ENCODE results near the gene NFE2L2.

Gene NFE2L2

DNA sequence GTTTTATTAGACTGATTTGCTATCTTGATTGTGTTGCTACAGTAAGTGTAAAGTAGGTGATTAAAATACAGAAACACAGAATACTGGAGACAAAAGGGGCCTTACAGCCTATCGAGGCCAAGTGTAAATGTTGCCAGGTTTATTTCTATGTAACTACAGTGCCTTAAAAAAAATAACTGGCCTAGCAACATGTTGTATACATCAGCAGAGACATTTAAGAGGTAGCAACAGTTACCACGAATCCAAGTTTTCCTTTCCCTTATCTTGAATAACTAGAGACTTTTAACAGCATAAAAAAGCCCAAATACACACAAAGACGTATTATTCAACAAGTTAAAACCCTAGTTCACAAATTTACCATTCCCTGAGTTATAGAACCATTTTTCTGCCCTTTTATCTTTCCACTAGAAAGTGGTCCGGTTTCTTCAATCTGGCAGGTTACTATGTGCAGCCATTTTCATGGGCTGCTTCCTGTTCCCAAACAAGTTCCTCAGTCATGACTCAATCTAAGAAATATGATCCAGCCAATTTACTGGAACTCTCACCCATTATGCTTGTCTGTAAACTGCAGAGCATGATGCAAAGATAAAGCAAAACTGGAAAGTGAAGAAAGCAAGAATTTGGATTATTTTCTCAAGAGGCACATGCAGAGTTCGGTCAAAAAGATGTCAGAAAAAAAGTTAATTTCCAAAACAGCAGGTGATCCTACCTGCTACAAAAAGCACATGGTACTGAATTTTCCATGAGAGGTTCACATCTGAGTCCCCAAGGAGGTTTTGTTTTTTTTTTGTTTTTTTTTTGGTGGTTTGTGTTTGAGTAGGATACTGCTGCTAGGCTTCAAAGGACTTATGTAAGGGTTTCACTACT, 22.2 kb downstream of the NFE2L2 start:
- TF ChIP-seq, protein P1, sequence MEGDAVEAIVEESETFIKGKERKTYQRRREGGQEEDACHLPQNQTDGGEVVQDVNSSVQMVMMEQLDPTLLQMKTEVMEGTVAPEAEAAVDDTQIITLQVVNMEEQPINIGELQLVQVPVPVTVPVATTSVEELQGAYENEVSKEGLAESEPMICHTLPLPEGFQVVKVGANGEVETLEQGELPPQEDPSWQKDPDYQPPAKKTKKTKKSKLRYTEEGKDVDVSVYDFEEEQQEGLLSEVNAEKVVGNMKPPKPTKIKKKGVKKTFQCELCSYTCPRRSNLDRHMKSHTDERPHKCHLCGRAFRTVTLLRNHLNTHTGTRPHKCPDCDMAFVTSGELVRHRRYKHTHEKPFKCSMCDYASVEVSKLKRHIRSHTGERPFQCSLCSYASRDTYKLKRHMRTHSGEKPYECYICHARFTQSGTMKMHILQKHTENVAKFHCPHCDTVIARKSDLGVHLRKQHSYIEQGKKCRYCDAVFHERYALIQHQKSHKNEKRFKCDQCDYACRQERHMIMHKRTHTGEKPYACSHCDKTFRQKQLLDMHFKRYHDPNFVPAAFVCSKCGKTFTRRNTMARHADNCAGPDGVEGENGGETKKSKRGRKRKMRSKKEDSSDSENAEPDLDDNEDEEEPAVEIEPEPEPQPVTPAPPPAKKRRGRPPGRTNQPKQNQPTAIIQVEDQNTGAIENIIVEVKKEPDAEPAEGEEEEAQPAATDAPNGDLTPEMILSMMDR (IDR thresholded peaks at IDR 0.05; ENCODE audit: low read depth, low read length), result no peak
- DNase-seq (ENCODE audit: extremely low read depth, low read depth), result peak; percentile 90

DNA sequence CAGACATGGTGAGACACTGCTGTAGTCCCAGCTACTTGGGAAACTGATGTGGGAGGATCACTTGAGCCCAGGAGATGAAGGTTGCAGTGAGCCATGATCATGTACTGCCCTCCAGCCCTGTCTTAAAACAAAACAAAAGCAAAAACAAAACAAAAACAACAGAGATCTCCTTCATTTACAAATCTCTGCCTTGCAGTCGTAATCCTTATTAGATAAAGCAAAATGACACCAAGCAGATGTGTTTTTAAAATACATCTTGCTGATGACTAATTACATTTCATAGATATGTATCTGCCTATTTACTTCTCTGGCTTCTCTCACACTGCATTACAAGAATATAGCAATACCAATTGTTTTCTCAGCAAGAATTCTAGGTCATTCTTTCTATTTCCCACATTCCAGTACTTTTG, 22.8 kb downstream of the NFE2L2 start:
- DNase-seq (ENCODE audit: extremely low read depth, low read depth), result no peak
- TF ChIP-seq, protein P1 (IDR thresholded peaks at IDR 0.05; ENCODE audit: low read depth, low read length), result no peak

DNA sequence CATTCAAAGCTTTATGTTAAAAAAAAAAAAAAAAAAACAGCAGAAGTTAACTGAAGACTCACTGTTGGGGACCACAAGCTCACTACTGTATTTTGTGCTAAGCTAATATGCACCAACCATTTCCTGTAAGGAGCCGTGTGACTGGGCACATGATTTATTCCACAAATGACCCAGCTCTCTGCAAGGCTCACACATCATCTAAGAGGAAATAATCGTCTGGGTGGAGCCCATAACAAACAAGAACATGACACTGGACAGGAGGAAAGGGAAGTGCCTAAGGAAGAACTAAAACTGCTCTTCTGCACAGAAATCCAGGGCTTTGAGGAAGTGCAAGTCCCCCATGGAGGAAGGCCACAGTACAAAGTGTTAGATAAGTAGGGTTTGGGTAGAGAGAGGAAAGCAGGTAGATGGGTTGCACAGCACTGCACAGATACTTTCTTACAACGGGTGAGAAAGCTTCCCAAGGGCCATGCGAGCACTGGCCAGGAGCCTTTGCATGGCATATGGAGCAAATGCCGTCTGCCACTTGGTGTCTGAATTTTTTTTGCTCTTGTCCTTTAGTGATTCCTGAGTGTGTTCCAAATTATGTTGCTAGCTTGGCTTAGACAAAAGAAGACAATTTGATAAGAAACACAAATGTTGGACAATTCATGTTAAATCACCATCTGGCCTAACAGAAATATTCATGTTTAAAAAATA, 24.4 kb downstream of the NFE2L2 start:
- TF ChIP-seq, protein P1 (IDR thresholded peaks at IDR 0.05; ENCODE audit: low read depth, low read length), result no peak
- no peak for DNase-seq (ENCODE audit: extremely low read depth, low read depth)

GRCh38 chr2:177239053-177239452, 25.5 kb downstream of the NFE2L2 start:
- TF ChIP-seq, protein P1 (IDR thresholded peaks at IDR 0.05; ENCODE audit: low read depth, low read length), result no peak
- DNase-seq (ENCODE audit: extremely low read depth, low read depth), result no peak

GRCh38 chr2:177237932-177238331, 26.6 kb downstream of the NFE2L2 start:
- no peak for DNase-seq (ENCODE audit: extremely low read depth, low read depth)
- TF ChIP-seq, protein P1 (IDR thresholded peaks at IDR 0.05; ENCODE audit: low read depth, low read length), result no peak

- no peak for DNase-seq (ENCODE audit: extremely low read depth, low read depth)
Measured at GRCh38 chr2:177235855-177236437, 28.6 kb downstream of the NFE2L2 start.

More at GRCh38 chr2:177235855-177236437, 28.6 kb downstream of the NFE2L2 start:
- TF ChIP-seq, protein P1 (IDR thresholded peaks at IDR 0.05; ENCODE audit: low read depth, low read length), result no peak

Data from AG09319 (cell line).